Activated T-helper 1 cell treated with anti-CD3 and anti-CD28 coated beads, Interleukin-2, amount 50 U/mL, for 16 hours (primary cell): Measurements from ENCODE around the gene TEKT3.

Source experiments
- DNase-seq, 2 donors: peaks; one replicate each; pipeline ENCODE4 v3.0.0-alpha.2; 2020; ENCODE audit warnings: low read depth in 1 of 2, low spot score in 1 of 2

TEKT3 gene

GRCh38 chr17:15350777-15351477 lies 9.5 kb upstream of the TEKT3 start:
- DNase-seq, result no peak

- no peak for DNase-seq
Observed at GRCh38 chr17:15349119-15349518, 7.7 kb upstream of the TEKT3 start.

GRCh38 chr17:15348021-15348420 lies 6.6 kb upstream of the TEKT3 start:
- no peak for DNase-seq

- no peak for DNase-seq
Observed at GRCh38 chr17:15346066-15346595, 4.7 kb upstream of the TEKT3 start.

GRCh38 chr17:15343749-15344148 lies 2.4 kb upstream of the TEKT3 start:
- no peak for DNase-seq

- DNase-seq, result no peak
Observed at GRCh38 chr17:15342460-15342859, 1.1 kb upstream of the TEKT3 start.

GRCh38 chr17:15341966-15342365 lies 569 bp upstream of the TEKT3 start:
- DNase-seq, result no peak

- DNase-seq, result no peak
Observed at GRCh38 chr17:15340966-15341365, 431 bp downstream of the TEKT3 start.

- DNase-seq, result no peak
Observed at GRCh38 chr17:15335446-15335845, 6.0 kb downstream of the TEKT3 start.

GRCh38 chr17:15334266-15334665 lies 7.1 kb downstream of the TEKT3 start:
- DNase-seq, result no peak

- DNase-seq, result no peak
Observed at GRCh38 chr17:15332338-15332737, 9.1 kb downstream of the TEKT3 start.

- DNase-seq, result no peak
Observed at GRCh38 chr17:15323131-15323530, 18.3 kb downstream of the TEKT3 start.

- no peak for DNase-seq
Observed at GRCh38 chr17:15321556-15322251, 19.7 kb downstream of the TEKT3 start.

GRCh38 chr17:15319452-15320010 lies 21.9 kb downstream of the TEKT3 start:
- no peak for DNase-seq

GRCh38 chr17:15311996-15312395 lies 29.4 kb downstream of the TEKT3 start:
- no peak for DNase-seq

- DNase-seq, result no peak
Observed at GRCh38 chr17:15309793-15310192, 31.6 kb downstream of the TEKT3 start.

- DNase-seq, result no peak
Observed at GRCh38 chr17:15309236-15309635, 32.2 kb downstream of the TEKT3 start.

GRCh38 chr17:15308758-15309157 lies 32.6 kb downstream of the TEKT3 start:
- no peak for DNase-seq

GRCh38 chr17:15307710-15308111 lies 33.7 kb downstream of the TEKT3 start:
- DNase-seq, result no peak

GRCh38 chr17:15303851-15304250 lies 37.5 kb downstream of the TEKT3 start:
- DNase-seq, result no peak

GRCh38 chr17:15303268-15303667 lies 38.1 kb downstream of the TEKT3 start:
- no peak for DNase-seq

GRCh38 chr17:15301845-15302244 lies 39.6 kb downstream of the TEKT3 start:
- no peak for DNase-seq
